MM.1S (cell line): Measurements from ENCODE around the gene ABCA10.

Experiments used
- DNase-seq: peaks from one replicate; pipeline ENCODE4 v3.0.0-alpha.2; 2015
- H2AFZ ChIP-seq: fragments of 300-600 bp; sonication (generic); 2 replicates; pipeline ENCODE4 v1.6.0; 2016; ENCODE audit warnings: antibody characterized with exemption, low read length
- H3F3A ChIP-seq: fragments of 300-600 bp; sonication (generic); 2 replicates; pipeline ENCODE4 v1.6.1; 2016; ENCODE audit warnings: mild to moderate bottlenecking, antibody characterized with exemption, low read length, moderate library complexity, mixed read lengths; ENCODE audit not compliant: insufficient read depth
- H3K27ac ChIP-seq: fragments of 300-600 bp; sonication (generic); 2 replicates; pipeline ENCODE4 v1.5.1; 2016; ENCODE audit warnings: mild to moderate bottlenecking, low read length
- H3K27me3 ChIP-seq: fragments of 300-600 bp; sonication (generic); replicated peaks from 2 replicates; pipeline ENCODE4 v1.6.0; 2016; ENCODE audit warnings: low read length; ENCODE audit not compliant: insufficient read depth
- H3K36me3 ChIP-seq: fragments of 300-600 bp; sonication (generic); replicated peaks from 2 replicates; pipeline ENCODE4 v1.6.1; 2016; ENCODE audit warnings: mild to moderate bottlenecking, low read length, mixed read lengths; ENCODE audit not compliant: insufficient read depth
- H3K4me1 ChIP-seq: fragments of 300-600 bp; sonication (generic); 2 replicates; pipeline ENCODE4 v1.6.1; 2016; ENCODE audit warnings: low read length, mixed read lengths
- H3K4me2 ChIP-seq: fragments of 300-600 bp; sonication (generic); 2 replicates; pipeline ENCODE4 v1.6.0; 2016; ENCODE audit warnings: low read depth, low read length
- H3K4me3 ChIP-seq: fragments of 300-600 bp; sonication (generic); 2 replicates; pipeline ENCODE4 v1.5.1; 2016; ENCODE audit warnings: low read length, mixed read lengths
- H3K79me2 ChIP-seq: fragments of 300-600 bp; sonication (generic); 2 replicates; pipeline ENCODE4 v1.6.1; 2016; ENCODE audit warnings: mixed run types, low read length, mixed read lengths
- H3K9ac ChIP-seq: fragments of 300-600 bp; sonication (generic); 2 replicates; pipeline ENCODE4 v1.6.1; 2016; ENCODE audit warnings: low read length, mixed read lengths
- H3K9me2 ChIP-seq: fragments of 300-600 bp; sonication (generic); replicated peaks from 2 replicates; pipeline ENCODE4 v1.6.1; 2016; ENCODE audit warnings: mild to moderate bottlenecking, low read length, mixed read lengths; ENCODE audit not compliant: insufficient read depth
- H3K9me3 ChIP-seq: fragments of 300-600 bp; sonication (generic); replicated peaks from 2 replicates; pipeline ENCODE4 v1.6.1; 2016; ENCODE audit warnings: mild to moderate bottlenecking, low read length, mixed read lengths; ENCODE audit not compliant: insufficient read depth
- H4K20me1 ChIP-seq: fragments of 300-600 bp; sonication (generic); 2 replicates; pipeline ENCODE4 v1.6.1; 2016; ENCODE audit warnings: mild to moderate bottlenecking, low read length, moderate library complexity, mixed read lengths; ENCODE audit not compliant: insufficient read depth
- CTCF ChIP-seq: fragments of 300-600 bp; sonication (generic); IDR thresholded peaks from 2 replicates; pipeline ENCODE4 v1.5.1; 2016; ENCODE audit warnings: antibody characterized with exemption, low read length, mixed read lengths
- EZH2 ChIP-seq: fragments of 300-600 bp; sonication (generic); optimal IDR thresholded peaks from 2 replicates; pipeline ENCODE3; 2017; ENCODE audit warnings: low read depth, mild to moderate bottlenecking, antibody characterized with exemption, low read length, mixed read lengths
- EZH2phosphoT487 ChIP-seq: fragments of 300-600 bp; sonication (generic); IDR thresholded peaks from 2 replicates; pipeline ENCODE4 v1.6.1; 2018; ENCODE audit warnings: antibody characterized with exemption, low read length

The ABCA10 gene

GRCh38 chr17:69144331-69145255, 84.0 kb downstream of the ABCA10 start:
- DNase-seq = no peak
- Histone ChIP-seq H3K4me2 (no peak overlapping the region), H3K36me3 (no peaks in the 10 kb centered on the region), H3F3A (no peaks in the 10 kb centered on the region), H3K4me1 (no peaks in the 10 kb centered on the region), H3K9me3 (no peaks in the 10 kb centered on the region), H3K27ac (no peak overlapping the region), H3K79me2 (no peaks in the 10 kb centered on the region), H3K9ac (no peak overlapping the region), H3K9me2 (no peaks in the 10 kb centered on the region), H3K4me3 (no peak overlapping the region), H3K27me3 (no peaks in the 10 kb centered on the region), H2AFZ (no peak overlapping the region), H4K20me1 (no peaks in the 10 kb centered on the region)
- TF ChIP-seq EZH2 = no peak
- TF ChIP-seq EZH2phosphoT487 = no peak
- no peak for TF ChIP-seq CTCF

GRCh38 chr17:69143683-69144231, 84.9 kb downstream of the ABCA10 start:
- no peaks in the 10 kb centered on the region for H3K79me2 ChIP-seq
- no peaks in the 10 kb centered on the region for H3K4me1 ChIP-seq
- H3K9me3 ChIP-seq = no peaks in the 10 kb centered on the region
- TF ChIP-seq EZH2 = no peak
- TF ChIP-seq EZH2phosphoT487 = no peak
- no peaks in the 10 kb centered on the region for H3F3A ChIP-seq
- H3K4me2 ChIP-seq = no peak overlapping the region
- no peak overlapping the region for H3K27ac ChIP-seq
- H3K9ac ChIP-seq = no peak overlapping the region
- H3K27me3 ChIP-seq = no peaks in the 10 kb centered on the region
- no peak overlapping the region for H3K4me3 ChIP-seq
- H3K36me3 ChIP-seq = no peaks in the 10 kb centered on the region
- no peak for DNase-seq
- no peaks in the 10 kb centered on the region for H3K9me2 ChIP-seq
- no peak overlapping the region for H2AFZ ChIP-seq
- H4K20me1 ChIP-seq = no peaks in the 10 kb centered on the region

GRCh38 chr17:69143151-69143550, 85.5 kb downstream of the ABCA10 start:
- H3K36me3 ChIP-seq = no peaks in the 10 kb centered on the region
- H3K27me3 ChIP-seq = no peaks in the 10 kb centered on the region
- no peak for DNase-seq
- no peak overlapping the region for H3K9ac ChIP-seq
- no peak overlapping the region for H3K27ac ChIP-seq
- no peaks in the 10 kb centered on the region for H3K4me1 ChIP-seq
- no peaks in the 10 kb centered on the region for H3K9me2 ChIP-seq
- H3K79me2 ChIP-seq = no peaks in the 10 kb centered on the region
- TF ChIP-seq CTCF = no peak
- TF ChIP-seq EZH2 = no peak
- TF ChIP-seq EZH2phosphoT487 = no peak
- no peaks in the 10 kb centered on the region for H4K20me1 ChIP-seq
- H3F3A ChIP-seq = no peaks in the 10 kb centered on the region
- H3K9me3 ChIP-seq = no peaks in the 10 kb centered on the region
- H2AFZ ChIP-seq = no peak overlapping the region
- H3K4me2 ChIP-seq = no peak overlapping the region
- H3K4me3 ChIP-seq = no peak overlapping the region
